H9 (cell line): ENCODE measurements around the gene WEE2. TPM values are rescaled to one million over a fixed set of nuclear protein-coding genes. Genes with fewer than 3 reads are reported as not detected.

Experiments
- DNase-seq: peaks from one replicate; pipeline ENCODE4 v3.0.0-alpha.2; 2017
- H2AFZ ChIP-seq: one replicate; pipeline ENCODE4 v1.6.1; 2013; ENCODE audit warnings: mild to moderate bottlenecking, low read length, control low read depth, moderate library complexity
- H2AK5ac ChIP-seq: 2 replicates; pipeline ENCODE4 v1.6.1; 2013; ENCODE audit warnings: low read length, control low read depth, mixed read lengths; ENCODE audit not compliant: insufficient read length
- H2BK120ac ChIP-seq: one replicate; pipeline ENCODE4 v1.6.1; 2013; ENCODE audit warnings: low read depth, mild to moderate bottlenecking, low read length, control low read depth, inconsistent platforms; ENCODE audit not compliant: poor library complexity, severe bottlenecking
- H2BK12ac ChIP-seq: 2 replicates; pipeline ENCODE4 v1.6.1; 2013; ENCODE audit warnings: low read length, control low read depth, mixed read lengths, low read depth; ENCODE audit not compliant: insufficient read length
- H2BK15ac ChIP-seq: 2 replicates; pipeline ENCODE4 v1.6.1; 2013; ENCODE audit warnings: low read depth, low read length, control low read depth
- H2BK20ac ChIP-seq: one replicate; pipeline ENCODE4 v1.6.1; 2013; ENCODE audit warnings: low read depth, mild to moderate bottlenecking, low read length, control low read depth, inconsistent platforms; ENCODE audit not compliant: poor library complexity, severe bottlenecking
- H2BK5ac ChIP-seq: 2 replicates; pipeline ENCODE4 v1.6.1; 2013; ENCODE audit warnings: low read length, control low read depth, mixed read lengths; ENCODE audit not compliant: insufficient read length
- H3K14ac ChIP-seq: 2 replicates; pipeline ENCODE4 v1.6.1; 2013; ENCODE audit warnings: low read length, control low read depth; ENCODE audit not compliant: insufficient read depth
- H3K18ac ChIP-seq: 2 replicates; pipeline ENCODE4 v1.6.1; 2013; ENCODE audit warnings: low read depth, mild to moderate bottlenecking, mixed read lengths, low read length, control low read depth; ENCODE audit not compliant: insufficient read length
- H3K23ac ChIP-seq: 2 replicates; pipeline ENCODE4 v1.6.1; 2013; ENCODE audit warnings: low read length, control low read depth, mixed read lengths, low read depth; ENCODE audit not compliant: insufficient read length
- H3K23me2 ChIP-seq: 2 replicates; pipeline ENCODE4 v1.6.1; 2013; ENCODE audit warnings: low read depth, mild to moderate bottlenecking, mixed read lengths, low read length, control low read depth; ENCODE audit not compliant: insufficient read length, poor library complexity, severe bottlenecking
- H3K27ac ChIP-seq: 2 replicates; pipeline ENCODE4 v1.5.1; 2013; ENCODE audit warnings: low read length, control low read depth, mixed read lengths, low read depth; ENCODE audit not compliant: insufficient read length
- H3K27me3 ChIP-seq: 2 replicates; pipeline ENCODE4 v1.6.1; 2013; ENCODE audit warnings: low read length, control low read depth, inconsistent platforms; ENCODE audit not compliant: insufficient read depth
- H3K4ac ChIP-seq: 2 replicates; pipeline ENCODE4 v1.6.1; 2013; ENCODE audit warnings: low read depth, mild to moderate bottlenecking, control low read depth, inconsistent platforms, low read length, moderate library complexity
- H3K4me1 ChIP-seq: 2 replicates; pipeline ENCODE4 v1.6.1; 2013; ENCODE audit warnings: low read length, control low read depth, inconsistent platforms; ENCODE audit not compliant: insufficient read depth
- H3K4me2 ChIP-seq: 2 replicates; pipeline ENCODE4 v1.6.1; 2013; ENCODE audit warnings: low read length, control low read depth, mixed read lengths; ENCODE audit not compliant: insufficient read length, insufficient read depth
- H3K56ac ChIP-seq: 2 replicates; pipeline ENCODE4 v1.6.1; 2013; ENCODE audit warnings: low read depth, mild to moderate bottlenecking, mixed read lengths, low read length, control low read depth; ENCODE audit not compliant: insufficient read length
- H3K79me1 ChIP-seq: 2 replicates; pipeline ENCODE4 v1.6.1; 2013; ENCODE audit warnings: low read depth, mild to moderate bottlenecking, moderate library complexity, low read length, control low read depth, inconsistent platforms; ENCODE audit not compliant: insufficient read depth, poor library complexity, severe bottlenecking
- H3K79me2 ChIP-seq: 2 replicates; pipeline ENCODE4 v1.6.1; 2013; ENCODE audit warnings: low read length, control low read depth, inconsistent platforms; ENCODE audit not compliant: insufficient read depth
- H3K9ac ChIP-seq: 2 replicates; pipeline ENCODE4 v1.6.1; 2013; ENCODE audit warnings: low read length, control low read depth, mixed read lengths; ENCODE audit not compliant: insufficient read length; ENCODE audit errors: extremely low read depth
- H3K9me3 ChIP-seq: one replicate; pipeline ENCODE4 v1.6.1; 2013; ENCODE audit warnings: low read depth, low read length, inconsistent platforms; ENCODE audit not compliant: control insufficient read depth
- H3T11ph ChIP-seq: one replicate; pipeline ENCODE4 v1.6.1; 2013; ENCODE audit warnings: mild to moderate bottlenecking, low read length, control low read depth, inconsistent platforms
- H4K20me1 ChIP-seq: one replicate; pipeline ENCODE4 v1.6.1; 2013; ENCODE audit not compliant: control insufficient read depth, insufficient read length, insufficient read depth
- H4K5ac ChIP-seq: 2 replicates; pipeline ENCODE4 v1.6.1; 2013; ENCODE audit warnings: low read depth, mild to moderate bottlenecking, mixed read lengths, low read length, control low read depth; ENCODE audit not compliant: insufficient read length
- H4K8ac ChIP-seq: replicated peaks from 2 replicates; pipeline ENCODE4 v1.6.1; 2013; ENCODE audit warnings: low read length, control low read depth, mixed read lengths, low read depth; ENCODE audit not compliant: insufficient read length
- H4K91ac ChIP-seq: 2 replicates; pipeline ENCODE4 v1.6.1; 2013; ENCODE audit warnings: low read depth, mild to moderate bottlenecking, moderate library complexity, mixed read lengths, low read length, control low read depth; ENCODE audit not compliant: insufficient read length
- H3K27ac Mint-ChIP-seq, 3 experiments: 2 replicates in 2 of 3; 3 replicates in 1 of 3; pipeline ENCODE4 v1.8.0; 2020 to 2021; ENCODE audit warnings: mixed read lengths in 3 of 3, mild to moderate bottlenecking in 1 of 3, moderate library complexity in 1 of 3
- H3K27me3 Mint-ChIP-seq: 2 replicates; pipeline ENCODE4 v1.8.0; 2021; ENCODE audit warnings: low read depth, mild to moderate bottlenecking, moderate library complexity, mixed read lengths
- H3K36me3 Mint-ChIP-seq, 3 experiments: 2 replicates in 2 of 3; 3 replicates in 1 of 3; pipeline ENCODE4 v1.8.0; 2020 to 2021; ENCODE audit warnings: low read depth in 3 of 3, mixed read lengths in 3 of 3; ENCODE audit not compliant: insufficient read depth in 1 of 3
- H3K4me1 Mint-ChIP-seq, 2 experiments: 2 replicates each; pipeline ENCODE4 v1.8.0; 2020; ENCODE audit warnings: mixed read lengths in 2 of 2
- H3K4me3 Mint-ChIP-seq, 2 experiments: 2 replicates in 1 of 2; 3 replicates in 1 of 2; pipeline ENCODE4 v1.8.0; 2020 to 2021; ENCODE audit warnings: mild to moderate bottlenecking in 2 of 2, mixed read lengths in 2 of 2, moderate library complexity in 1 of 2
- H3K9me3 Mint-ChIP-seq, 2 experiments: 2 replicates in 1 of 2; 3 replicates in 1 of 2; pipeline ENCODE4 v1.8.0; 2020; ENCODE audit warnings: mild to moderate bottlenecking in 2 of 2, mixed read lengths in 2 of 2, moderate library complexity in 1 of 2
- WGBS: extraction: QIAGEN DNeasy Blood & Tissue Kit; methylation state at CpG from one replicate; pipeline ENCODE4 v1.1.7; 2013; ENCODE audit warnings: missing lambda C conversion rate, low lambda C conversion rate, mixed read lengths; ENCODE audit not compliant: insufficient read length; ENCODE audit errors: extremely low coverage; 5-methylcytosine and 5-hydroxymethylcytosine counted together
- total RNA-seq: library from RNA; stranded (reverse); gene quantifications from 2 replicates; pipeline ENCODE4 v1.2.1, GENCODE V29; 2021
- TF ChIP-seq, protein P1 (sequence below): fragments of 200-600 bp; sonication (generic); conservative IDR thresholded peaks from 3 replicates; pipeline ENCODE4 v1.8.0; 2021; ENCODE audit warnings: antibody characterized with exemption, mild to moderate bottlenecking

The WEE2 gene
- total RNA-seq, 1 experiment from 2014 or later, result not detected

DNA sequence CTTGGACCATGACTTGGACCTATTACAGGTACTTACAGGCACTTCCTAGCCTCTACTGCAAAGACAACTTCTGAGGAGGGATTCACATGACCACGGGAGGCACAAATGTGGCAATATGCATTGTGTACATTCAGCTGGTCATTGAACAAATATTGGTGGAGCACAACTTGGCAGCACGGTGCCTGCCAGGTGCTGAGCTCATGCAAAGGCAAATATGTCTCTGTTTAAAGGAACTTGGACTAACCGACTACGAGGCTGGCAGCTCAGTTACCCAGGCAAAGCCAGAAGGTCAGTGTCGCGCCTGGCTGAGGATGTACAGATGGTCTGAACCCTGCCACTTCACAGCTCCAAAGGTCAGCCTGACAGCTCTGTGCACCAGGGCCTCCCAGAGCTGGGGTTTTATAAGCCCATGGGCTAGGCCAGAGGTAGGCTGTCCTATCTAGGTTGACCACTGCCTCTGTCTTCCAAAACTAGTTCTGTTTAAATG is 12.3 kb upstream of the WEE2 start:
- Histone ChIP-seq H2AK5ac (no peak overlapping the region), H2BK12ac (no peak overlapping the region), H2BK5ac (no peak overlapping the region), H3K23me2 (peaks cover 2% of the 10 kb centered on the region), H3K27me3 (no peaks in the 10 kb centered on the region), H3K79me2 (peaks cover 2% of the 10 kb centered on the region; the same call in 1 of the 2 replicates), H4K20me1 (no peaks in the 10 kb centered on the region), H3K4me2 (no peak overlapping the region), H2BK20ac (no peak overlapping the region), H3K23ac (no peak overlapping the region), H3K27ac (no peak overlapping the region), H2AFZ (no peak overlapping the region), H3T11ph (no peak overlapping the region), H4K8ac (no peak overlapping the region), H3K18ac (no peak overlapping the region), H4K91ac (no peak overlapping the region), H3K56ac (no peak overlapping the region), H3K79me1 (peaks cover 3% of the 10 kb centered on the region), H3K4me1 (peaks cover 10% of the 10 kb centered on the region), H4K5ac (no peak overlapping the region), H3K9me3 (no peaks in the 10 kb centered on the region), H3K4ac (no peak overlapping the region), H3K14ac (no peak overlapping the region), H2BK15ac (no peak overlapping the region), H2BK120ac (no peak overlapping the region), H3K9ac (no peak overlapping the region)
- H3K27me3 Mint-ChIP-seq, result peaks cover 2% of the 10 kb centered on the region
- 0 out of 7 replicates have a peak, but pooled peaks cover 0 to 3% (median 0%) of the 10 kb centered on the region in 3 experiments for H3K36me3 Mint-ChIP-seq
- H3K27ac Mint-ChIP-seq, result peak overlapping the region in 1 of 3 experiments; percentile 68; a peak in 1 of 7 replicates
- no peak overlapping the region for H3K4me3 Mint-ChIP-seq
- TF ChIP-seq, protein P1, sequence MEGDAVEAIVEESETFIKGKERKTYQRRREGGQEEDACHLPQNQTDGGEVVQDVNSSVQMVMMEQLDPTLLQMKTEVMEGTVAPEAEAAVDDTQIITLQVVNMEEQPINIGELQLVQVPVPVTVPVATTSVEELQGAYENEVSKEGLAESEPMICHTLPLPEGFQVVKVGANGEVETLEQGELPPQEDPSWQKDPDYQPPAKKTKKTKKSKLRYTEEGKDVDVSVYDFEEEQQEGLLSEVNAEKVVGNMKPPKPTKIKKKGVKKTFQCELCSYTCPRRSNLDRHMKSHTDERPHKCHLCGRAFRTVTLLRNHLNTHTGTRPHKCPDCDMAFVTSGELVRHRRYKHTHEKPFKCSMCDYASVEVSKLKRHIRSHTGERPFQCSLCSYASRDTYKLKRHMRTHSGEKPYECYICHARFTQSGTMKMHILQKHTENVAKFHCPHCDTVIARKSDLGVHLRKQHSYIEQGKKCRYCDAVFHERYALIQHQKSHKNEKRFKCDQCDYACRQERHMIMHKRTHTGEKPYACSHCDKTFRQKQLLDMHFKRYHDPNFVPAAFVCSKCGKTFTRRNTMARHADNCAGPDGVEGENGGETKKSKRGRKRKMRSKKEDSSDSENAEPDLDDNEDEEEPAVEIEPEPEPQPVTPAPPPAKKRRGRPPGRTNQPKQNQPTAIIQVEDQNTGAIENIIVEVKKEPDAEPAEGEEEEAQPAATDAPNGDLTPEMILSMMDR, result no peak
- no peaks in the 10 kb centered on the region for H3K9me3 Mint-ChIP-seq
- no CpG with 5 or more reads among the region's 6 CpGs for WGBS
- peaks cover 62 to 66% of the 10 kb centered on the region in 2 experiments for H3K4me1 Mint-ChIP-seq
- no peak for DNase-seq
